Tibial nerve (tissue), 4 donors: ENCODE data around the gene COBL. TPM values are rescaled to one million over a fixed set of nuclear protein-coding genes. Genes with fewer than 3 reads are reported as not detected.

ENCODE experiments used
- DNase-seq, 2 donors: peaks; one replicate each; pipeline ENCODE4 v3.0.0-alpha.2; 2019; ENCODE audit warnings: low spot score in 2 of 2
- H3K27ac ChIP-seq, 4 donors: fragments of 200-600 bp; sonication (generic) in 3 of 4; one replicate each; pipeline ENCODE4 v1.5.1; 2017 to 2019; ENCODE audit warnings: mild to moderate bottlenecking in 1 of 4
- H3K27me3 ChIP-seq, 2 donors: fragments of 200-600 bp; sonication (generic) in 1 of 2; one replicate each; pipeline versions ENCODE4 v1.5.1 to v1.6.0; 2017 to 2019
- H3K36me3 ChIP-seq, 3 donors: fragments of 200-600 bp; sonication (generic); one replicate each; pipeline ENCODE4 v1.5.1; 2018 to 2019
- H3K4me1 ChIP-seq, 4 donors: fragments of 200-600 bp; sonication (generic) in 3 of 4; one replicate each; pipeline ENCODE4 v1.5.1; 2017 to 2019
- H3K4me3 ChIP-seq, 4 donors: fragments of 200-600 bp; sonication (generic) in 3 of 4; one replicate each; pipeline ENCODE4 v1.5.1; 2017 to 2019; ENCODE audit warnings: mild to moderate bottlenecking in 1 of 4, moderate library complexity in 1 of 4
- H3K9me3 ChIP-seq, 4 donors: fragments of 200-600 bp; sonication (generic) in 3 of 4; one replicate each; pipeline ENCODE4 v1.5.1; 2017 to 2019
- CTCF ChIP-seq, 5 experiments: fragments of 200-600 bp in 3 of 5; fragments of 450-650 bp in 2 of 5; sonication (generic) in 3 of 5; IDR thresholded peaks; one replicate each; pipeline ENCODE4 v1.5.1; 2016 to 2019; ENCODE audit warnings: antibody characterized with exemption in 5 of 5, mild to moderate bottlenecking in 3 of 5, moderate library complexity in 2 of 5
- EP300 ChIP-seq, 2 donors: sonication (generic); formaldehyde crosslinking; IDR thresholded peaks; one replicate each; pipeline ENCODE4 v1.6.1; 2017; ENCODE audit warnings: antibody characterized with exemption in 2 of 2, mild to moderate bottlenecking in 1 of 2
- POLR2A ChIP-seq, 2 donors: fragments of 450-650 bp; IDR thresholded peaks; one replicate each; pipeline ENCODE4 v1.6.1; 2017; ENCODE audit warnings: antibody characterized with exemption in 2 of 2, mild to moderate bottlenecking in 2 of 2, moderate library complexity in 2 of 2
- WGBS, 2 donors: methylation state at CpG; one replicate each; pipeline ENCODE4 v1.1.5; 2018; 5-methylcytosine and 5-hydroxymethylcytosine counted together
- total RNA-seq, 4 donors: library from RNA; depleted of rRNA; stranded (reverse); fragments of >200 nt; gene quantifications; one replicate each; pipeline ENCODE4 v1.1.0, GENCODE V29; 2016

COBL gene
- total RNA-seq, 4 donors from 2014 or later = 6.3 to 18.1 (median 8.1) TPM

GRCh38 chr7:51234609-51235308 is 81.8 kb downstream of the COBL start:
- DNase-seq = no peak
- no peak overlapping the region for H3K27ac ChIP-seq
- no peak overlapping the region for H3K4me3 ChIP-seq
- H3K9me3 ChIP-seq = no peaks in the 10 kb centered on the region
- no peaks in the 10 kb centered on the region for H3K27me3 ChIP-seq
- WGBS, 2 donors = 89 to 93% methylated on average over 8 of the region's 8 CpGs
- no peaks in the 10 kb centered on the region for H3K36me3 ChIP-seq
- no peak for TF ChIP-seq EP300 (IDR thresholded peaks at IDR 0.05)
- no peak for TF ChIP-seq POLR2A (IDR thresholded peaks at IDR 0.05)
- no peak for TF ChIP-seq CTCF (IDR thresholded peaks at IDR 0.05)
- no peaks in the 10 kb centered on the region for H3K4me1 ChIP-seq

GRCh38 chr7:51234139-51234538 is 82.5 kb downstream of the COBL start:
- Histone ChIP-seq H3K36me3 (no peaks in the 10 kb centered on the region), H3K4me1 (no peaks in the 10 kb centered on the region), H3K27ac (no peak overlapping the region), H3K4me3 (no peak overlapping the region), H3K27me3 (no peaks in the 10 kb centered on the region), H3K9me3 (no peaks in the 10 kb centered on the region)
- 86 to 91% methylated on average over 13 of the region's 13 CpGs for WGBS, 2 donors
- TF ChIP-seq CTCF (IDR thresholded peaks at IDR 0.05) (no peak), EP300 (IDR thresholded peaks at IDR 0.05) (no peak), POLR2A (IDR thresholded peaks at IDR 0.05) (no peak)
- no peak for DNase-seq

GRCh38 chr7:51233374-51233773 is 83.2 kb downstream of the COBL start:
- Histone ChIP-seq H3K9me3 (no peaks in the 10 kb centered on the region), H3K4me3 (no peak overlapping the region), H3K27me3 (no peaks in the 10 kb centered on the region), H3K4me1 (no peaks in the 10 kb centered on the region), H3K36me3 (no peaks in the 10 kb centered on the region), H3K27ac (no peak overlapping the region)
- WGBS, 2 donors = 74 to 85% methylated on average over 13 of the region's 13 CpGs
- no peak for DNase-seq
- no peak for TF ChIP-seq POLR2A (IDR thresholded peaks at IDR 0.05)
- TF ChIP-seq EP300 (IDR thresholded peaks at IDR 0.05) = no peak
- TF ChIP-seq CTCF (IDR thresholded peaks at IDR 0.05) = no peak

- TF ChIP-seq EP300 (IDR thresholded peaks at IDR 0.05) (no peak), POLR2A (IDR thresholded peaks at IDR 0.05) (no peak), CTCF (IDR thresholded peaks at IDR 0.05) (no peak)
- 86 to 89% methylated on average over 5 of the region's 5 CpGs for WGBS, 2 donors
- Histone ChIP-seq H3K9me3 (no peaks in the 10 kb centered on the region), H3K4me3 (no peak overlapping the region), H3K27ac (no peak overlapping the region), H3K27me3 (no peaks in the 10 kb centered on the region), H3K4me1 (peaks cover 0 to 17% (median 4%) of the 10 kb centered on the region in 4 donors), H3K36me3 (no peaks in the 10 kb centered on the region)
- DNase-seq = no peak
Measured at GRCh38 chr7:51230723-51231122, 85.9 kb downstream of the COBL start.

GRCh38 chr7:51230324-51230625 is 86.3 kb downstream of the COBL start:
- DNase-seq = no peak
- no peaks in the 10 kb centered on the region for H3K27me3 ChIP-seq
- 70 to 76% methylated on average over 2 of the region's 2 CpGs for WGBS, 2 donors

More at GRCh38 chr7:51230324-51230625, 86.3 kb downstream of the COBL start:
- no peak overlapping the region for H3K4me3 ChIP-seq
- TF ChIP-seq CTCF (IDR thresholded peaks at IDR 0.05) (no peak), POLR2A (IDR thresholded peaks at IDR 0.05) (no peak), EP300 (IDR thresholded peaks at IDR 0.05) (no peak)
- peaks cover 0 to 17% (median 4%) of the 10 kb centered on the region in 4 donors for H3K4me1 ChIP-seq
- H3K9me3 ChIP-seq = no peaks in the 10 kb centered on the region
- H3K27ac ChIP-seq = peak overlapping the region in 1 of 4 donors; percentile 78
- H3K36me3 ChIP-seq = no peaks in the 10 kb centered on the region
